NOMO-1 treated with DMSO at 0.1 percent for 48 hours (cell line): ENCODE results near the gene CALHM6.
"Not testable (repeated sequence)": the region's sequence is repeated elsewhere in the genome, so short reads cannot be mapped to it uniquely, and the experiment has no call there.

Experiments used
- DNase-seq: peaks from one replicate; lab custom pipeline; 2025; ENCODE audit not compliant: unreplicated experiment; lab: John Stamatoyannopoulos, UW

The CALHM6 gene

DNA sequence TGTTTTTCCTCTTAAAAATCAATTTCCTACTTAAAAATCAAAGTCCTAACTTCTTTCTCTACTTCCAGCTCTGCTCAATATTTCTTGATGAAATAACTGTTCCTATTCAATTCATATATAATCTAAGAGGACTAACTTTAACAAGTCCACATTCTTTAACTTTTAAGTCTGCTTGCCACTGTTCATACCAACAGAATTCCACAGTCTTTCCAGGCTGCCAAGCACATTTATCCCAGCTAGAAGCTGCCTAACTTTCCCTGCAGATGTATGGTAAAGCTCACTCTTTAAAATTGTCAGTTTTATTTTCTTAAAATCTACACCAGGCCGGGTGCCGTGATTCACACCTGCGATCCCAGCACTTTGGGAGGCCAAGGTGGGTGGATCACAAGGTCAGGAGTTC lies 11.5 kb downstream of the CALHM6 start:
- DNase-seq = no peak

DNA sequence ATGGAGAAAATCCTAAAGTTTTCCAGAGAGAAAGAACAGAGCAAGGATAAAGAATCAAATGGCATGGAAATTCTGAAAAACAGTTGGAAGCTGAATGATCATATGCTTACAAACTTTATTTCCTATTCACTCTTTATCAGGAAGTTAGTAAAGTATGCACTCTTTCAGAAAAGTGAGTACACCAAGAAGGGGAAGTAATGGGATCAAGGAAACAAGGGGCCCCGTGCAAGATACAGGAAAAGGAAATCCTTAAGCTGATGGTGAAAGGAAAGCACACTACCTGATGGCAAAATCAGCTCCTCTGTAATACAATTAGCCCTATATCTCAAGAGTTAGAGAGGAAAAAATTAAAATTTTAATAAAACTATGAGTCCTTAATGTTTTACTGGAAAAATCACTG lies 14.0 kb downstream of the CALHM6 start:
- DNase-seq = peak; percentile 65

DNA sequence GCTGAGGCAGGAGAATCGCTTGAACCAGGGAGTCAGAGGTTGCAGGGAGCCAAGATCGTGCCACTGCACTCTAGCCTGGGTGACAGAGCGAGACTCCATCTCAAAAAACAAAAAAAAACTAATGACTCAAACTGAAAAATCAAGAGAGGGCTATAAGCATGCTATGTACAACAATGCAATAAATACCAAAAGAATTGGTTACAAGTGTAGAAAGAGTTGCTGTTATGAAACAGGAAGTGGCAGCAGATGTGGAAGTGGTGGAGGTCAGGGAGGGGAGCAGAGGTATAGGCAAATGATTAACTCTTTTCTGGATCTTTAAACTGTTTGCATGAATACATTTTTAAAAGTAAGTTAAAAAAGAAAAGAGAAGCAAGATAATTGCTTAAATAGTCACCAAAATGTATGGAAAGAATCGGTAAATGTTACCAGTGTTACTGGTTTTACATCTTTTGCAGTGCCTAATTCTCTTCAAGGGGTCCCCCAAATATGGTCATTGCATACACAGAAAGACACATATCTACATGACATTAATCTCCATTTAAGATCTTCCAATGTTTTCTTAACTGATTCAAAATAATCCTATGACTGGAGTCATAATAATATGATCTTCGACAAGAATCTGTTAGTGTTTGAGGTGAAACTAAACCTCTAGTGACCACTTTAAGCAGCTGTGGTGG lies 15.0 kb downstream of the CALHM6 start:
- DNase-seq = peak; percentile 88

DNA sequence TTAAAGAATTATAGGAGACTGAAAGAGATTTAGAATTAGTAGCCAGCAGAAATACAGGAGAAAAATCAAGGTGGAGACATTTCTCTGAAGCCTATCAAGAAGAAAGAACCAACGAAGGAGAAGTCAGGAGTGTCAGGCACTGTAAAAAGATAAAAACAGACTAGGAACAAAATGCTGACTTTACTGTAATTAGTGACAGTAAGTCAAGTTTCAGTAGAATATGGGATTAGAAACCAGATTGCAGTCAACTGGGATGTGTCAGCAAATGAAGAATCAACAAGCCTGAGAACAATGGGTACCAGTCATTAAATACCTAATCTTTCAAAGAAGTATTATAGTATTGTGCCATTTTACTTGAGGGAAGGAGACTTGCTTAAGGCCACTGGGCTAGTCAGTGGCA lies 21.6 kb downstream of the CALHM6 start:
- DNase-seq = no peak

DNA sequence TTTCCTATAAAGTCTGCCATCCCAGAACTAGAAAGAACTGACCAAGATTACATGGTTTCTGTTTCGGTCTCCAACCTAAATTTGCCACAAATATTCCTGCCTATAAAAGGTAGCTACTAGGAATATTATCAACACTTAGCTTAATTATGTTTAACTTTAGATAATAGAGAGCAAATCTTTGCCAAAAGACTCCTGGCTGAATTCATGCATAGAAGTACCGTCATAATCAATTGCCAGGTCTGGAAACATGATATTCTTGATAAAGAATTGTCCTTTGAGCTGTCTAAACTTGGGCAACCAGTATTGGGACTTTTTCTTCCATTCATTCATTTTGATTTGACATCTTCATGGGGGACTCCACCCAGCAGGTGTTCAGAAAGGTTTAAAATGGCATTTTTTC lies 22.4 kb downstream of the CALHM6 start:
- no peak for DNase-seq

DNA sequence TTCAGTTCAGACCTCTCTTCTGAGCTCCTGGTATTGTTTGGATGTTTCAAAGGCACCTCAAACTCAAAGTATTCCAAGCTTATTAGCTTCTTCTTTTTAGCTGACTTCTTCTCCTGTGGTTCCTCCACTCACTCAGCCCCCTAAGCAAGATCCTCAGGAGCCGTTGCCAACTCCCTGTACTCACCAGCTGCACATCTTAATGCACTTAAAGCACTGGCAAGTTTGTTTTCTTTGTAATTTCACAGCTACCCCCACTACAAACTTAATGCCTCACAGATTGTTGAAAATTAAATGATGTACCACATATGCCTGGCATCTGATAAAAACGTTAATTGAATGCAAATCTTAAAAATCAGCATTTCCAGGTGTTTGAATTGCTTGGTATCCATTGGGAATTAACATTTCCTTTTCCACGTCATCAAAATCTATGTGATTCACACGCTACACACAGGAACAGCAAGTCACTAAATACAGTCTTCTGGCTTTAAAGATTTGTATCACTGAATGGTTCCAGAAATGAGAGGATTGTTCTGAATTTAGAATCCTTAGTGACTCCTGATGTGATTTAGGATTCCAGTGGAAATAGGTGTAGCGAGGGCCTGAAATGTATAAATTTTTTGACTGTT lies 24.5 kb downstream of the CALHM6 start:
- no peak for DNase-seq

DNA sequence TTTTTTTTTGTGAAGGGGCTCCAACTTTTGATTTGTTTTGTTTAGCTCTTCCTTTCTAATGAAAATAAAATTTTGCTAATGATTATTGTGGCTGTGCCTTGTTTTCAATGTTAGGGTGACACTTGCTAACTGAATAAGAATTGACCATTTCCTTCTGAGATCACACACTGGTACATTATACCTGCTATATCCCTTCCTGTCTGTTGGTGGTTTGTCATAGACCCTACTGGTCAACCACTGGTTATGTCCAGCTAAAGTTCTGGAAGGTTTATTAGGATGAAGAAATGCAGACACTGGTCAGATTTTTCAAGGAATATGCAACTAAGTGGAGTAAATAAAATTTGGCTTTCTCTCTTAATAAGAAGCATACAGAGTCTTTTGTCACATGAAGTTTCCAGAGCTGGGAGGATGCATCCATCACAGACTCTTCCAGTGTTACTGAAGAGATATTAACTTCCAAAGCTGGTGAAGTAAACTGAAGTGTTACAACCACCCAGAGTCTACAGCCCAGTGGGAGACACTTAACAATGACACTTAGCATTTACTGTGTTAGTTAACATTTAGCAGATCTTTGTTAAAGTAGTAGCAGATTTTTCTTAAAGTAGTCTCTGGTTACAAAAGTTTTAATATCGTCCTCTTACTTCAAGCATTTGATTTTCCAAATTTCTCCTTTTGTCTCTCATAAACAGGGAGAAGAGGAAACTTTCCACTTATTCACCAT lies 30.6 kb downstream of the CALHM6 start:
- no peak for DNase-seq

DNA sequence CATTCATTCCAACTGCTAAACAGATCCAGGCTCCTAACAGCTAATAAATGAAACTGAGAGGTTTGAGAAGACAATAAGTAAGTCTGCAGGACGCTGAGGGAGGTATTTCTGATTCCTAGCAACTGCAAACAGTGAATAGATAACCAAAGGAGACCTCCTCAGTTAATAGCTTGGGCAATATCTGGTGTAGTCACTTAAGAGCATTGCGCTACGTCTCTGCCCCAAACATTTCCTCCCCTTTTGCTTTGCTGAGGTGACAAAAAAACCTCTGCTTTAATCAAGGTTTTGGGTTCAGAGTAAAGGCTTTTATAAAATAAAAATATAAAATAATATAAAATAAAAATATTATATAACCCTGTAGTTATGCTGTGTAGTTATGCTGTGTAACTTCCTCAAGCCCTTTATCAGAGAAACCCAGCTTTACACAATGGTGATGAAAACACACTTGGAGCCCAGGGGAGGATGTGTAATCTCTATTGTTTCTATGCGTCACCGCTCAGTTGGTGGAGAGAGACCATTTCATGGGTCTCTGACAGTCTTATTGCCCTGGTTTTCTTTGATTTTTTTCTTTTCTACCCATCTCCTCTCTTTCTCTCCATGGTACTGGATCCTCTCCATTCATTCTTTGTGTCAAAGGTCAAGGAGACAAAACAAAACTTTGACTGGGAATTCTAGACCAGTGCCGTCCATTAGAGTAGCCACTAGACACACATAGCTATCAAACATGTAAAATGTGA lies 31.3 kb downstream of the CALHM6 start:
- DNase-seq = peak; percentile 23

DNA sequence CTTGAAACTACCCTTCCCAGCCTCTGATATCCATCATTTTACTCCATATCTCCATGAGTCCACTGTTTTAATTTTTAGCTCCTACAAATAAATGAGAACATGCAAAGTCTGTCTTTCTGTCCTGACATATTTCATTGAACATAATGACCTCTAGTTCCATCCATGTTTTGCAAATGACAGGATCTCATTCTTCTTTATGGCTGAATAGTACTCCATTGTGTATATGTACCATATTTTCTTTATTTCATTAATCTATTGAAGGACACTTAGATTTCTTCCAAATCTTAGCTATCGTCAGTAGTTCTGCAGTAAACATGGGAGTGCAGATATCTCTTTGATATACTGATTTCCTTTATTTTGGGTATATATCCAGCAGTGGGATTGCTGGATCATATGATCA lies 34.0 kb downstream of the CALHM6 start:
- not testable (repeated sequence) for DNase-seq

DNA sequence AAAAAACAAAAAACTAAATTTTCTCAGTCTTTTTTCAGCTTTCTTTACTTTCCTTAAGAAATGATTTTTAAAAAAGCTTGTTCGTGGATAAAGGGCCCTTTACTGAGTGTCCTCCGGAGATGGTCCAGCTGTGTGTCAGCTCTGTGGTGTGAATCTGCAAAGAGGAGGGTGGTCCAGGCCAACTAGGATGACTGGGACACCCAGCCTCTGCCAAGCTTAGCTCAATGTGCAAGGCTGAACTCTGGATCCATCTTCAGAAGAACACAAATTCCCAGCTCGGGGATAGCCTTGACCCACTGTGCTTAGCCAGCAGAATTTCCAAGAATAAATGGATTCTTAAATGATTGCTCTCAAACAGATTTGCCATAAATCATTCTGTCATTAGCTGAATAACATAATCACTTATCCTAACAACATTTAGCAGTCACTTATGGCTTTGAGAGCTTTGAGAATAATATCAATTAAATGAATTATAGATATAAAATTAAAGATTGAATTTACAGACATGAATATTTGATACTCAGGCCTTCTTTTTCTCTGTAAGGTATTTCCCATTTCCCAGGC lies 36.0 kb downstream of the CALHM6 start:
- DNase-seq = no peak

DNA sequence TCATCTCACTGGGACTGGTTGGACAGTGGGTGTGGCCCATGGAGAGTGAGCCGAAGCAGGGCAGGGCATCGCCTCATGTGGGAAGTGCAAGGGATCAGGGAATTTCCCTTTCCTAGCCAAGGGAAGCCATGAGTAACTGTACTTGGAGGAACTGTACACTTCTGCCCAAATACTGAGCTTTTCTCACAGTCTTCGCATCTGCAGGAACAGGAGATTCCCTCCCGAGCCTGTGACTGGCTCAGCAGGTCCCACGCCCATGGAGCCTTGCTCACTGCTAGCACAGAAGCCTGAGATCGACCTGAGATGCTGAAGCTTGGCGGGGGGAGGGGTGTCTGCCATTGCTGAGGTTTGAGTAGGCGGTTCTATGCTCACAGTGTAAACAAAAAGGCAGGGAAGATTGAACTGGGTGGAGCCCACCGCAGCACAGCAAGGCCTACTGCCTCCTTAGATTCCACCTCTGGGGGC lies 39.8 kb downstream of the CALHM6 start:
- DNase-seq = no peak

DNA sequence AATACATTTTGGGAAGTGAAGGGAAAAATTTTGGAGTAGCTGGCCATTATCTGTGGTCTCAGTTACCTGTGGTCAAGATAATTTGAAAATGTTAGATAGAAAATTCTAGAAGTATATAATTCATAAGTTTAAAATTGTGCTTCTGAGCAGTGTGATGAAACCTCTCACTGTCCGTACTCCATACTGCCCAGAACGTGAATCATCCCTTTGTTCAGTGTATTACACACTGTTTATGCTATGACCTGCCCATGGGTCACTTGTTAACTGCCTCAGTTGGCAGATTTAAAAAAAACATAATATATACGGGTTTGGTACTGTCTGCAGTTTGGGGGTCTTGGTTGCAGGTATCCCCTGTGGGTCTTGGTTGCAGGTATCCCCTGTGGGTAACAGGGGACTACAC lies 46.1 kb downstream of the CALHM6 start:
- DNase-seq = no peak

DNA sequence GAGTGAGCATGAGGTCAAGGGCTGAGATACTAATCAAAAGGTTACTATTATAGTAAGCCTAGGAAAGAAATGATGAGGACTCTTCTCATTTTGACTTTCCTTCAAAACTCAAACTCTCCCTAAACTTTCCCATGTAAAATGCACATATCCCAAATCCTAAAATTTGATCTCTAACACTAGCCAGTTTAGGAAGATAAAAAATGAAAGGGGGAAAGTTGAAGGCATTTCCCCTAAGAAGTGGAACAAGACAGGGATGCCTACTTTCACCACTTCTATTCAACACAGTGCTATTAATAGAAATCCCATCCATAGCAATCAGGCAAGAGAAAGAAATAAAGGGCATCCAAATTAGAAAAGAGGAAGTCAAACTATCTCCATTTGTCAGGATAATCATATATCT lies 47.4 kb downstream of the CALHM6 start:
- no peak for DNase-seq

DNA sequence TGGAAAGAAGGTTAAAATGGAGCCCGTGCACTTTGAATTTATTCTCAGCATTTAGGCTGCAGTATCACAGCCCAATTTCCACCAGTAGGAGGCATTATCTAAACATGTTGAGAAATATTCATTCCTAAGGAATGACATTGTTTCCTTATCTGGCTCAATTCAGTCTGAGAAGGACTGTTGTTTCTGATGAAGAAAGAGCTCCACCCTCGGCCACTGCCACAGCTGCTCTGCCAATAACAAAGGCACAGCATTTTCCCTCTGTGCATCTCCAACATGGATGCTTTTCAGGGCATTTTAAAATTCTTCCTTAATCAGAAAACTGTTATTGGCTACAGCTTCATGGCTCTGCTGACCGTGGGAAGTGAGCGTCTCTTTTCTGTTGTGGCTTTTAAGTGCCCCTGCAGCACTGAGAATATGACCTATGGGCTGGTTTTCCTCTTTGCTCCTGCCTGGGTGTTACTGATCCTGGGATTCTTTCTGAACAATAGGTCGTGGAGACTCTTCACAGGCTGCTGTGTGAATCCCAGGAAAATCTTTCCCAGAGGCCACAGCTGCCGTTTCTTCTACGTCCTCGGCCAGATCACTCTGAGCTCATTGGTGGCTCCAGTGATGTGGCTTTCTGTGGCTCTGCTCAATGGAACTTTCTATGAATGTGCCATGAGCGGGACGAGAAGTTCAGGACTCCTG lies 50.4 kb downstream of the CALHM6 start, which contains the start of gene CALHM5:
CALHM5 (plus strand) TSS at position 216 of the 687 bp plus-strand sequence; CDS start at position 274, 58 bp downstream.
- no peak for DNase-seq

DNA sequence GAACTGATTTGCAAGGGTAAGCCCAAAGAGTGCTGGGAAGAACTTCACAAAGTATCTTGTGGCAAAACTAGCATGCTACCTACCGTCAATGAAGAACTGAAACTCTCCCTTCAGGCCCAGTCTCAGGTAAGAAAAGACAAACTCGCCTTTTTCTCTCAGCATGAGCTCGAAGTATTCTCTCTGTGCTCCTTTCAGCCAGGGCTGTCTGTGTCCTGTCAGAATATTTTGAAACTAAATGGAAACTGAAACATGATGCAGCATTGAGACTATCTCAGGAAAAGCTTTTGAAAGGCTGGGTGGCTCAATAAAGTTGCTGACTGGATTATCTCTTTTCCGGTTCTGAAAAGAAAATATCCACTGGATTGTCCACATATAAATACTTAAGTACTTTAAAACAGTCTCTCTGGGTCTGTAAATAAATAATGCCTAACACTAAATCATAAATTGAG lies 51.0 kb downstream of the CALHM6 start:
- no peak for DNase-seq

DNA sequence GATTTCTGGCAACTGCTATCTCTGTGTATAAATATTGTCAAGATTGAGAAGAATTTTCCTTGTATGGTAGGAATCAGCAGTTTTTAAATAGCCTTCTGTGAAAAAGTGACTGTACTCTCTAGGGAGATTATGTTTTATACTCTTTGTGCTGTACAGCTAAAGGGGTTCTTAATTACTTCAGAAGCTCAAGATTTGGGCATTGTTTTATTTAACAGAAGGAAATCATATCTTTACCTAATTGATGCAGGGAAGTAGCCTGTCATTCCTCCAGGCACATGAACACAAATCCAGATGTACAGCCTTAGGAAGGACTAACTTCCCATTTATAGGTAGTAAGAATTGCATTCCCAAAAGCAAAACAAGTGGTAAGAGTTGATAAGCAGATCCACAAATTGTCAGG lies 51.6 kb downstream of the CALHM6 start:
- no peak for DNase-seq
